ENCODE data around the gene ALK.

DNA sequence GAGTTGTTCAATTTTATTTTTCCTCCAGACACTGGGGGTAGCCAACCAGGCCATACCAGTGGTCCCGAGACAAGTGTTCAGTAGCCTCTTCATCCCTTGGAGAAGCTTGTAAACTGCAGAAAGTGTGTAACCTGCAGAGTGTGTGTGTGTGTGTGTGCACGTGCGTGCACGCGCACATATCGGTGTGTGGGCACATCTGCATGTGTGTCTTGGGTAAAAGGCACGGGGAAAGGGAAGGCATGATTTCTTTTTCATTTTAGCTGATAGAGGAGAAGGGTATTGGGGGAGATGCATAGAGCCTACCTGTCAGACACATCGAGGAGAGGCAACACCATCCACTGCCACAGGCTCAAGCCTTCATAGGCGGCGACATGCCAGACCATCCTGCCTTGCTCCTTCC is 624.8 kb downstream of the ALK start:
- TF ChIP-seq GATA2 (IDR thresholded peaks at IDR 0.05; ENCODE audit: low read depth, low read length) = no peak
- no peak for TF ChIP-seq GATA3 (IDR thresholded peaks at IDR 0.05; ENCODE audit: low read depth, low read length)
